Cardiac ventricle fibroblast (primary cell): Measurements from ENCODE around the gene GIMAP2. TPM values are rescaled to one million over a fixed set of nuclear protein-coding genes. Genes with fewer than 3 reads are reported as not detected.

Experiments used
- total RNA-seq: library from RNA; depleted of rRNA; stranded (reverse); fragments of >200 nt; gene quantifications from 2 replicates; pipeline ENCODE4 v1.2.3, GENCODE V29; 2015

GIMAP2 gene
- 1.9 and 2.9 TPM in 2 replicates for total RNA-seq

DNA sequence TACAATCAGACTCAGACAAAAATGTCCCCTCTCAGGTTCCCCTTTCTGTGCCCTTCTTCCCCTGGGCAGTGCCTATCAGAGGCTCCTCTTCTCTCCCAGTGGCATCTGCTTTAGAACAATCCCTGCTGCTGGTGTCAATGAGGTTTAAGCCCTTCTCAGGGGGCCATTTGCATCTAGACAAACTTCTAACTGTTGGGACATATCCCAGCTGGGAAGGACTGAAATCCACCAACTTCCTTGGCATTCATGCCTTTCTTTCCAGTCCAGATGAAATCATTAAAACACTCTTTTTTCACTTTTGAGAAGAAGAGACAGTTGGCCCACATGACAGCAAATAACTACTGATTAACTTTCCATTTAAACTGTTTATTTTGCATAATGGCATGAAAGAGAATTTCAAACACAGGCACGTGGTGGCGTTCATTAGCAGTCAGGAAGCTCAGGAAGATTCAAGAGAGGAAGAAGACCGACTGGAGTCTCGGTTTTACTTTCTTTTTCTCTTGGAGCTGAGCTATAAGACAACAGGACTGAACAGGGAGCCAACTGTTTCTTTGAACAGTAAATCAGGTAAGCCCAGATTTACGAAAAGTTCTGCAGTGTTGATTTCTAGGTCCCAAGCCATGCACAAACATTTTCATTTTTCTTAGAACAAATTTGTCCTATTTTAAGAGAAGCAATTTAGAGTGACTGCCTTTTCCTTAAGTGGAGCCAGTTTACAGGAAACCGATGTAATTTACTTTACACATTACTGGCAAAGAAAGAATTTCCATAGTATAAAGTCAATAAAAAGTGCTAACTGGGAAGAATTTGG, at the start of gene GIMAP2:
Gene GIMAP2, plus strand, starts transcription at position 488 of the 811 bp plus-strand sequence. CDS start 1,354 bp downstream, outside the sequence.

DNA sequence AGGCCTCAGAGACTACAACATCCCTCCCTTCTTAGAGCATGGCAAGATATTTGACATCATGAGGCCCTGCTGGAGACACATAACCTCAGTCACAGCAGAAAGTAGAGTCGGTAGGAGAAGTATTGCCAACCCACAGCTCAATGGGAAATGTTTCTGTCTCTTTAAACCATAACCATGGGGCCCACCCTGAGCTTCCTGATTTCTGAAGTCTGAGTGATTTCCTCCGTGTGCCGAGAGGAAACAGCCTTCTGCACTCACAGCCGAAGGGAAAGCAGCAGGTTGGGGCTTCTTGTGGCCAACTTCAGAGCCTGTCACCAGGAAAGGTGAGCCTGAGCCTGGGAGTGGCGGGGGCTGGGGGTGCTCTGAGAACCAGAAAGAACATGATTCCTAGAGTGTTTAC, 30.9 kb downstream of the GIMAP2 start, which contains the start of gene GIMAP1:
Gene GIMAP1, plus strand, starts transcription at position 246 of the 400 bp plus-strand sequence. CDS start 2,435 bp downstream, outside the sequence.

DNA sequence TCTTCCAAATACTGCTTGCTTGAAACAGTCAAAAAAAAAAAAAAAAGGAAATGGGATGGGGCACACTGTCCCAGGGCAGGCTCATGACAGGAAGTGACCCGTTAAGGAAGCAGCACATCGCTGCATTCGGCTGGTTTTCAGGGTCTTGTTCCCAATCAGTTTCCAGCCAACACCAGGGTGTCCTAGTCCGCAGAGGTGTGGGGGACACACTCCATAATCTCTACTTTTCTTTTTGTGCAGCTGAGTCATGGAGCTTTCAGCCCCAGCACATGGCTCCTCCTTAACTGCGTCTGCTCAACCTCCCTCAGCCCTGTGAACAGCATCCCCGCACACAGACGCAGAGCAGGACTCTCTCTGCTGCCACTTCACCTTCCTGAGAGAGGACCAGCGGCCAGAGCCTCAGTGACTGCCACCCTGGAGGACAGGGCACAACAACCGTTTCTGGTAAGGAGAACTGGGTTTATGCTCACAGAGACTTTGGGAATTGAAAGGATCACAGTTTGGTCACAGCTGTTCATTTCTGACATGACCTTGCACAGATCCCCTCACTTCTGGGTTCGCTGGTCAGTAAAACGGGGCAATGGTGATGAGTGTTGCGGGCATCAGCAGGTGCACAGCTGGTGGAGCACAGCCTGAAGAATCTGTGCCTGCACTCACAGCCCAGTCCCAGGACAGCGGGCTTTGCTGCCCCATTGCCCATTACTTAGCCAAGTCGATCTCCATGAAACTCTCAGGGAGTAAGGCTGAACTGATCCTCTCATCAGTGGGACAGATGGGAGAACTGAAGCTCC, 52.0 kb downstream of the GIMAP2 start, which contains the start of gene GIMAP5:
Gene GIMAP5, plus strand, starts transcription at position 154 of the 791 bp plus-strand sequence. CDS start 3,467 bp downstream, outside the sequence.

Other genes starting within 250 kb of the GIMAP2 start
- gene GIMAP8, start 235.1 kb upstream of the GIMAP2 start, total RNA-seq: 0.62 and 0.64 TPM in 2 replicates
- 0.31 and 0.49 TPM in 2 replicates for gene GIMAP7, start 170.8 kb upstream of the GIMAP2 start, total RNA-seq
- 0.54 and 0.56 TPM in 2 replicates for gene GIMAP4, start 118.3 kb upstream of the GIMAP2 start, total RNA-seq
- gene GIMAP6, start 53.3 kb upstream of the GIMAP2 start, total RNA-seq: 1.9 and 2.6 TPM in 2 replicates
- gene GIMAP1, start 30.9 kb downstream of the GIMAP2 start, total RNA-seq: 0.12 and 0.20 TPM in 2 replicates
- 0.15 and 1.4 TPM in 2 replicates for gene GIMAP5, start 51.7 kb downstream of the GIMAP2 start, total RNA-seq
- not detected in 2 replicates for gene TMEM176B, start 114.7 kb downstream of the GIMAP2 start, total RNA-seq
- 0.31 and 0.54 TPM in 2 replicates for gene TMEM176A, start 115.1 kb downstream of the GIMAP2 start, total RNA-seq
- gene AOC1, start 166.8 kb downstream of the GIMAP2 start, total RNA-seq: not detected in 2 replicates